ENCODE results near the gene NKX2-8. TPM values are rescaled to one million over a fixed set of nuclear protein-coding genes. Genes with fewer than 3 reads are reported as not detected.

Gene NKX2-8
- total and polyA plus RNA-seq, 2 of the 13 experiments (the other 11 are each of a cell fraction or from before 2014, with no cell fraction given): not detected

GRCh38 chr14:36605506-36605857 is 23.1 kb upstream of the NKX2-8 start (continued):
- peak; percentile 53; the same call in 1 of the 2 replicates for TF ChIP-seq ARID3A (IDR thresholded peaks at IDR 0.05; ENCODE audit: low read depth, low read length)
- TF ChIP-seq ZSCAN21 (CRISPR knock-in tag; IDR thresholded peaks at IDR 0.05; ENCODE audit: borderline replicate concordance): 0 out of 2 replicates have a peak, but pooled peaks have one; percentile 27

- in situ Hi-C loops (cut with HindIII; ENCODE audit: extremely low pct_ligation_motif_present, low pct_unique_long_range_greater_than_20kb): loop anchor here (5.0 kb wide), 1 partner anchor 53 kb away; no protein-coding TSS in a partner anchor
- TF ChIP-seq FOXK1 (CRISPR knock-in tag; IDR thresholded peaks at IDR 0.05; ENCODE audit: borderline replicate concordance, low read depth) (peak; percentile 17; the same call in 1 of the 2 replicates), TEAD3 (CRISPR knock-in tag; optimal IDR thresholded peaks at IDR 0.05; ENCODE audit: borderline replicate concordance) (peak; percentile 74), ZNF784 (CRISPR knock-in tag; IDR thresholded peaks at IDR 0.05; ENCODE audit: borderline replicate concordance) (peak; percentile 81), ZNF7 (CRISPR knock-in tag; IDR thresholded peaks at IDR 0.05) (no peak), GATAD1 (CRISPR knock-in tag; IDR thresholded peaks at IDR 0.05) (peak; percentile 47; the same call in 1 of the 2 replicates), FOXP4 (CRISPR knock-in tag; IDR thresholded peaks at IDR 0.05) (peak; percentile 41; the same call in 1 of the 2 replicates), SMC3 (IDR thresholded peaks at IDR 0.05; ENCODE audit: low read length) (peak; percentile 85), SP4 (CRISPR knock-in tag; IDR thresholded peaks at IDR 0.05) (peak; percentile 27; the same call in 1 of the 2 replicates), CEBPG (CRISPR knock-in tag; IDR thresholded peaks at IDR 0.05) (0 out of 2 replicates have a peak, but pooled peaks have one; percentile 6), ZNF276 (CRISPR knock-in tag; IDR thresholded peaks at IDR 0.05; ENCODE audit: low read depth) (no peak), ZNF331 (CRISPR knock-in tag; IDR thresholded peaks at IDR 0.05) (peak; percentile 43; the same call in 1 of the 2 replicates), ZMYM2 (CRISPR knock-in tag; IDR thresholded peaks at IDR 0.05) (no peak), RBM22 (optimal IDR thresholded peaks at IDR 0.05; ENCODE audit: low read length) (no peak), SMAD9 (CRISPR knock-in tag; IDR thresholded peaks at IDR 0.05) (0 out of 2 replicates have a peak, but pooled peaks have one; percentile 43)
Observed at GRCh38 chr14:36604757-36605505, 22.5 kb upstream of the NKX2-8 start.

More at GRCh38 chr14:36604757-36605505, 22.5 kb upstream of the NKX2-8 start:
- Histone ChIP-seq H3K4me2 (ENCODE audit: low read depth, low read length) (no peak overlapping the region), H3K27ac (ENCODE audit: extremely low read length, insufficient read depth, low read length) (no peak overlapping the region), H3K27me3 (ENCODE audit: control insufficient read depth in 1 of 2, insufficient read depth in 2 of 2, low read length in 2 of 2) (0 out of 5 replicates have a peak, but pooled peaks cover 0 to 7% of the 10 kb centered on the region in 2 experiments), H3K9me3 (ENCODE audit: low read length) (no peaks in the 10 kb centered on the region), H2AFZ (ENCODE audit: low read length) (no peak overlapping the region), H3K9ac (ENCODE audit: insufficient read depth, low read depth, low read length) (no peak overlapping the region), H3K4me3 (replicated peaks in 1 of 3; ENCODE audit: insufficient read depth in 1 of 3, low read depth in 2 of 3, low read length in 3 of 3) (no peak overlapping the region), H3K4me1 (ENCODE audit: insufficient read depth, low read length) (peaks cover 7% of the 10 kb centered on the region; the same call in 1 of the 2 replicates), H3K36me3 (replicated peaks in 1 of 2; ENCODE audit: control insufficient read depth in 1 of 2, insufficient read depth in 2 of 2, low read length in 2 of 2) (no peaks in the 10 kb centered on the region), H4K20me1 (ENCODE audit: insufficient read depth, low read length) (no peaks in the 10 kb centered on the region), H3K79me2 (ENCODE audit: insufficient read depth, low read length) (no peaks in the 10 kb centered on the region)
- ATAC-seq (peak; percentile 90), DNase-seq (ENCODE audit: low spot score) (peak; percentile 93), FAIRE-seq (peak; percentile 87)
- no TSS peak for BruUV-seq (replicated peaks)
- WGBS (ENCODE audit: low lambda C conversion rate): under 1% methylated on average over 4 of the region's 4 CpGs
- POLR2A ChIA-PET: no interaction called here
- CTCF ChIA-PET (ENCODE audit: low intra/inter-chr PET ratio, low total read pairs): interaction anchor here (0.7 to 5.3 kb wide), 7 partner anchors 48 to 721 kb away, joined by 3 to 60 read pairs (median 4); no protein-coding TSS in a partner anchor
- intact Hi-C loops (cut with micrococcal nuclease; ENCODE audit: unreplicated experiment): loop anchor here (1.0 to 10.0 kb wide), 8 partner anchors 48 to 722 kb away; no protein-coding TSS in a partner anchor
